C4-2B (cell line): Measurements from ENCODE around the gene STAP2.

ENCODE experiments used
- CTCF ChIP-seq: fragments of 450-650 bp; conservative IDR thresholded peaks from 2 replicates; pipeline ENCODE4 v1.5.1; 2017; ENCODE audit warnings: mild to moderate bottlenecking
- ZFX ChIP-seq: fragments of 450-650 bp; IDR thresholded peaks from 2 replicates; pipeline ENCODE4 v1.6.1; 2017

- TF ChIP-seq CTCF = no peak
- TF ChIP-seq ZFX = no peak
Observed at GRCh38 chr19:4369109-4369887, 30.7 kb upstream of the STAP2 start.
